HepG2 (cell line): ENCODE results near the gene BAHCC1. TPM values are rescaled to one million over a fixed set of nuclear protein-coding genes. Genes with fewer than 3 reads are reported as not detected.

ENCODE experiments used
- AGO2 ChIP-seq: fragments of 200-400 bp; formaldehyde crosslinking; optimal IDR thresholded peaks from 2 replicates; pipeline ENCODE3; 2017; ENCODE audit warnings: mild to moderate bottlenecking, low read depth, low read length, moderate library complexity
- BRD4 ChIP-seq: sonication (generic); formaldehyde crosslinking; IDR thresholded peaks from 2 replicates; pipeline ENCODE4 v1.4.0; 2020; ENCODE audit warnings: missing genetic modification reagents
- EED ChIP-seq: sonication (generic); formaldehyde crosslinking; IDR thresholded peaks from 2 replicates; pipeline ENCODE4 v1.5.0; 2020; ENCODE audit warnings: mild to moderate bottlenecking, missing genetic modification reagents
- HNRNPL ChIP-seq: fragments of 200-400 bp; formaldehyde crosslinking; IDR thresholded peaks from 2 replicates; pipeline ENCODE4 v1.6.1; 2017; ENCODE audit warnings: mild to moderate bottlenecking, low read depth, low read length
- HNRNPLL ChIP-seq: fragments of 200-400 bp; formaldehyde crosslinking; IDR thresholded peaks from 2 replicates; pipeline ENCODE4 v1.6.1; 2017; ENCODE audit warnings: mild to moderate bottlenecking, low read depth, low read length; ENCODE audit not compliant: poor library complexity, severe bottlenecking
- KAT7 ChIP-seq: IDR thresholded peaks from 2 replicates; pipeline ENCODE4 v1.6.1; 2018; ENCODE audit warnings: borderline replicate concordance, missing compliant biosample characterization
- MTF2 ChIP-seq: sonication (generic); formaldehyde crosslinking; IDR thresholded peaks from 2 replicates; pipeline ENCODE4 v1.5.0; 2020; ENCODE audit warnings: missing genetic modification reagents, borderline replicate concordance
- POLR2G ChIP-seq: fragments of 200-400 bp; formaldehyde crosslinking; IDR thresholded peaks from 2 replicates; pipeline ENCODE4 v1.6.1; 2018; ENCODE audit warnings: mild to moderate bottlenecking, low read depth, low read length, moderate library complexity
- PTBP1 ChIP-seq: fragments of 200-400 bp; formaldehyde crosslinking; IDR thresholded peaks from 2 replicates; pipeline ENCODE4 v1.6.1; 2018; ENCODE audit warnings: low read length, low read depth; ENCODE audit not compliant: poor library complexity, severe bottlenecking
- RARA ChIP-seq: IDR thresholded peaks from 2 replicates; pipeline ENCODE4 v1.6.1; 2016; ENCODE audit warnings: missing genetic modification reagents, missing compliant biosample characterization
- RBFOX2 ChIP-seq: fragments of 200-400 bp; formaldehyde crosslinking; IDR thresholded peaks from 2 replicates; pipeline ENCODE4 v1.6.1; 2017; ENCODE audit warnings: low read depth, mild to moderate bottlenecking, low read length
- SRY ChIP-seq: sonication (generic); formaldehyde crosslinking; IDR thresholded peaks from 2 replicates; pipeline ENCODE4 v1.8.0; 2022; ENCODE audit warnings: mild to moderate bottlenecking, missing genetic modification reagents
- YEATS2 ChIP-seq: sonication (generic); formaldehyde crosslinking; IDR thresholded peaks from 2 replicates; pipeline ENCODE4 v1.4.0; 2020; ENCODE audit warnings: missing genetic modification reagents, borderline replicate concordance
- YY1 ChIP-seq: IDR thresholded peaks from 2 replicates; pipeline ENCODE4 v1.6.1; 2011; ENCODE audit warnings: low read length, low read depth, moderate library complexity, mild to moderate bottlenecking; ENCODE audit not compliant: insufficient read depth, insufficient replicate concordance
- ZBTB33 ChIP-seq: sonication (generic); formaldehyde crosslinking; IDR thresholded peaks from 2 replicates; pipeline ENCODE4 v1.4.0; 2020; ENCODE audit warnings: missing genetic modification reagents
- ZIK1 ChIP-seq: sonication (generic); formaldehyde crosslinking; IDR thresholded peaks from 2 replicates; pipeline ENCODE4 v1.5.0; 2020; ENCODE audit warnings: mild to moderate bottlenecking, low read depth, missing genetic modification reagents, borderline replicate concordance
- ZNF101 ChIP-seq: sonication (generic); formaldehyde crosslinking; IDR thresholded peaks from 2 replicates; pipeline ENCODE4 v1.4.0; 2020; ENCODE audit warnings: mild to moderate bottlenecking, low read depth, missing genetic modification reagents, borderline replicate concordance
- ZNF263 ChIP-seq: sonication (generic); formaldehyde crosslinking; IDR thresholded peaks from 2 replicates; pipeline ENCODE4 v1.4.0; 2020; ENCODE audit warnings: missing genetic modification reagents
- ZNF296 ChIP-seq: sonication (generic); formaldehyde crosslinking; conservative IDR thresholded peaks from 2 replicates; pipeline ENCODE4 v1.5.0; 2020; ENCODE audit warnings: mild to moderate bottlenecking, missing genetic modification reagents
- ZNF33B ChIP-seq: sonication (generic); formaldehyde crosslinking; IDR thresholded peaks from 2 replicates; pipeline ENCODE4 v1.5.1; 2020; ENCODE audit warnings: mild to moderate bottlenecking, missing genetic modification reagents
- ZNF616 ChIP-seq: sonication (generic); formaldehyde crosslinking; IDR thresholded peaks from 2 replicates; pipeline ENCODE4 v1.5.0; 2020; ENCODE audit warnings: low read depth, mild to moderate bottlenecking, missing genetic modification reagents
- ZSCAN20 ChIP-seq: sonication (generic); formaldehyde crosslinking; IDR thresholded peaks from 2 replicates; pipeline ENCODE4 v1.4.0; 2020; ENCODE audit warnings: missing genetic modification reagents, mild to moderate bottlenecking, borderline replicate concordance
- polyA plus RNA-seq, 8 experiments: library from polyadenylated mRNA; depleted of rRNA in 3 of 8; stranded (reverse) in 7 of 8; unstranded in 1 of 8; fragments of >200 nt; fragmentation: Illumina TruSeq in 4 of 8; extraction: Trizol in 4 of 8; gene quantifications; 2 replicates each; pipeline versions ENCODE4 v1.2.1 to v1.2.3, GENCODE V29; 2011 to 2016; ENCODE audit warnings: low read depth in 4 of 8, missing spikeins in 1 of 8, mixed read lengths in 1 of 8; ENCODE audit not compliant: insufficient read depth in 1 of 8
- total RNA-seq, 5 experiments: library from RNA; depleted of rRNA; stranded (reverse); fragments of >200 nt; fragmentation: Illumina TruSeq; extraction: Trizol; gene quantifications; 2 replicates each; pipeline ENCODE4 v1.2.3, GENCODE V29; 2016; ENCODE audit warnings: low read depth in 1 of 5
- TF ChIP-seq, protein P1 (sequence below): sonication (generic); formaldehyde crosslinking; IDR thresholded peaks from 2 replicates; pipeline ENCODE4 v1.4.0; 2020; ENCODE audit warnings: missing genetic modification reagents, borderline replicate concordance

Gene BAHCC1
- total and polyA plus RNA-seq, 2 of the 13 experiments (the other 11 are each of a cell fraction or from before 2014, with no cell fraction given): 1.4 to 1.7 TPM

- no peak for TF ChIP-seq YEATS2 (CRISPR knock-in tag)
- TF ChIP-seq EED: peak; percentile 75; the same call in 1 of the 2 replicates
- TF ChIP-seq ZNF263 (CRISPR knock-in tag): peak; percentile 11; the same call in 1 of the 2 replicates
- TF ChIP-seq ZNF616 (CRISPR knock-in tag): no peak
- peak; percentile 22; the same call in 1 of the 2 replicates for TF ChIP-seq ZSCAN20 (CRISPR knock-in tag)
- peak; percentile 50 for TF ChIP-seq PTBP1
- TF ChIP-seq ZNF296: no peak
- no peak for TF ChIP-seq ZIK1 (CRISPR knock-in tag)
- TF ChIP-seq YY1: peak; percentile 19
- peak; percentile 20; the same call in 1 of the 2 replicates for TF ChIP-seq RARA (CRISPR knock-in tag)
- peak; percentile 79 for TF ChIP-seq HNRNPLL
- TF ChIP-seq ZNF33B (CRISPR knock-in tag): 0 out of 2 replicates have a peak, but pooled peaks have one; percentile 23
- TF ChIP-seq, protein P1, sequence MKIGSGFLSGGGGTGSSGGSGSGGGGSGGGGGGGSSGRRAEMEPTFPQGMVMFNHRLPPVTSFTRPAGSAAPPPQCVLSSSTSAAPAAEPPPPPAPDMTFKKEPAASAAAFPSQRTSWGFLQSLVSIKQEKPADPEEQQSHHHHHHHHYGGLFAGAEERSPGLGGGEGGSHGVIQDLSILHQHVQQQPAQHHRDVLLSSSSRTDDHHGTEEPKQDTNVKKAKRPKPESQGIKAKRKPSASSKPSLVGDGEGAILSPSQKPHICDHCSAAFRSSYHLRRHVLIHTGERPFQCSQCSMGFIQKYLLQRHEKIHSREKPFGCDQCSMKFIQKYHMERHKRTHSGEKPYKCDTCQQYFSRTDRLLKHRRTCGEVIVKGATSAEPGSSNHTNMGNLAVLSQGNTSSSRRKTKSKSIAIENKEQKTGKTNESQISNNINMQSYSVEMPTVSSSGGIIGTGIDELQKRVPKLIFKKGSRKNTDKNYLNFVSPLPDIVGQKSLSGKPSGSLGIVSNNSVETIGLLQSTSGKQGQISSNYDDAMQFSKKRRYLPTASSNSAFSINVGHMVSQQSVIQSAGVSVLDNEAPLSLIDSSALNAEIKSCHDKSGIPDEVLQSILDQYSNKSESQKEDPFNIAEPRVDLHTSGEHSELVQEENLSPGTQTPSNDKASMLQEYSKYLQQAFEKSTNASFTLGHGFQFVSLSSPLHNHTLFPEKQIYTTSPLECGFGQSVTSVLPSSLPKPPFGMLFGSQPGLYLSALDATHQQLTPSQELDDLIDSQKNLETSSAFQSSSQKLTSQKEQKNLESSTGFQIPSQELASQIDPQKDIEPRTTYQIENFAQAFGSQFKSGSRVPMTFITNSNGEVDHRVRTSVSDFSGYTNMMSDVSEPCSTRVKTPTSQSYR (CRISPR knock-in tag): peak; percentile 81
- TF ChIP-seq SRY (CRISPR knock-in tag): peak; percentile 55; the same call in 1 of the 2 replicates
- TF ChIP-seq KAT7 (CRISPR knock-in tag): no peak
- peak; percentile 61; the same call in 1 of the 2 replicates for TF ChIP-seq RBFOX2
- TF ChIP-seq HNRNPL: 0 out of 2 replicates have a peak, but pooled peaks have one; percentile 17
- TF ChIP-seq ZNF101: no peak
- TF ChIP-seq AGO2: peak; percentile 25
- TF ChIP-seq MTF2 (CRISPR knock-in tag): peak; percentile 78; the same call in 1 of the 2 replicates
- TF ChIP-seq ZBTB33: peak; percentile 70
- TF ChIP-seq BRD4 (CRISPR knock-in tag): no peak; the same call in 1 of the 2 replicates
- peak; percentile 58 for TF ChIP-seq POLR2G
Observed at GRCh38 chr17:81400154-81400977, 5.1 kb downstream of the BAHCC1 start (continued).
